HEK293 (cell line): ENCODE results near the gene DIO1.

Experiments used
- CTCF ChIA-PET: fragments of 350-600 bp; formaldehyde crosslinking; extraction: SDS; loops from one replicate; lab custom pipeline; 2021; ENCODE audit warnings: antibody characterized with exemption; lab: Yijun Ruan, JAX
- POLR2A ChIA-PET: fragments of 300-600 bp; formaldehyde crosslinking; extraction: SDS; loops from one replicate; lab custom pipeline; 2020; ENCODE audit warnings: antibody characterized with exemption, inconsistent platforms; lab: Yijun Ruan, JAX
- H3K27ac ChIP-seq: fragments of 200-500 bp; sonication (Bioruptor generic); 2 replicates; pipeline ENCODE4 v1.5.1; 2014; ENCODE audit warnings: low read depth, low read length, control low read depth, inconsistent platforms; ENCODE audit errors: extremely low read depth
- H3K36me3 ChIP-seq, 2 experiments: fragments of 200-500 bp in 1 of 2; sonication (Bioruptor generic) in 1 of 2; 1 replicate in 1 of 2; 2 replicates in 1 of 2; pipeline ENCODE4 v1.5.1; 2014 to 2017; ENCODE audit warnings: inconsistent platforms in 2 of 2, low read length in 2 of 2; ENCODE audit not compliant: control insufficient read depth in 2 of 2, insufficient read depth in 1 of 2
- H3K4me1 ChIP-seq: fragments of 200-500 bp; sonication (Bioruptor generic); 2 replicates; pipeline ENCODE4 v1.5.1; 2014; ENCODE audit warnings: mild to moderate bottlenecking, low read length, inconsistent platforms; ENCODE audit not compliant: control insufficient read depth, insufficient read depth
- H3K4me3 ChIP-seq: 2 replicates; pipeline ENCODE4 v1.5.1; 2011; ENCODE audit warnings: low read depth, mild to moderate bottlenecking, control low read depth, low read length, moderate library complexity
- H3K9me3 ChIP-seq: fragments of 200-500 bp; sonication (Bioruptor generic); 2 replicates; pipeline ENCODE4 v1.5.1; 2014; ENCODE audit warnings: low read depth, low read length, inconsistent platforms; ENCODE audit not compliant: control insufficient read depth, insufficient read depth
- HOXA7 ChIP-seq: sonication (generic); formaldehyde crosslinking; IDR thresholded peaks from 2 replicates; pipeline ENCODE4 v1.8.1; 2022; ENCODE audit warnings: missing genetic modification reagents, borderline replicate concordance
- KLF8 ChIP-seq: fragments of 450-650 bp; formaldehyde crosslinking; IDR thresholded peaks from 2 replicates; pipeline ENCODE4 v1.5.1; 2016; ENCODE audit warnings: missing biosample characterization, missing genetic modification characterization
- PRDM1 ChIP-seq: fragments of 450-650 bp; formaldehyde crosslinking; IDR thresholded peaks from 2 replicates; pipeline ENCODE4; 2016; ENCODE audit warnings: missing biosample characterization, missing genetic modification characterization
- ZEB2 ChIP-seq: fragments of 450-650 bp; formaldehyde crosslinking; IDR thresholded peaks from 2 replicates; pipeline ENCODE4 v1.5.1; 2016; ENCODE audit warnings: missing biosample characterization, missing genetic modification characterization
- ZNF121 ChIP-seq: fragments of 450-650 bp; formaldehyde crosslinking; IDR thresholded peaks from 2 replicates; pipeline ENCODE4 v1.5.1; 2016; ENCODE audit warnings: missing biosample characterization, missing genetic modification characterization
- ZNF473 ChIP-seq: fragments of 450-650 bp; formaldehyde crosslinking; IDR thresholded peaks from 2 replicates; pipeline ENCODE4 v1.5.1; 2017; ENCODE audit warnings: missing biosample characterization, missing genetic modification characterization
- ZNF530 ChIP-seq: fragments of 450-650 bp; formaldehyde crosslinking; IDR thresholded peaks from 2 replicates; pipeline ENCODE4 v1.5.1; 2016; ENCODE audit warnings: low read depth, missing biosample characterization, missing genetic modification characterization
- TF ChIP-seq, protein P1 (sequence below): fragments of 450-650 bp; formaldehyde crosslinking; IDR thresholded peaks from 2 replicates; pipeline ENCODE4 v1.5.1; 2016; ENCODE audit warnings: missing biosample characterization, missing genetic modification characterization
- TF ChIP-seq, protein P2 (sequence below): fragments of 450-650 bp; formaldehyde crosslinking; IDR thresholded peaks from 2 replicates; pipeline ENCODE4 v1.5.1; 2016; ENCODE audit warnings: missing biosample characterization, missing genetic modification characterization
- TF ChIP-seq, protein P3 (sequence below): fragments of 450-650 bp; IDR thresholded peaks from 2 replicates; pipeline ENCODE4 v1.5.1; 2018; ENCODE audit warnings: missing biosample characterization, missing genetic modification characterization
- TF ChIP-seq, protein P4 (sequence below): fragments of 450-650 bp; formaldehyde crosslinking; IDR thresholded peaks from 2 replicates; pipeline ENCODE4 v1.5.1; 2016; ENCODE audit warnings: missing biosample characterization, missing genetic modification characterization, low read depth
- TF ChIP-seq, protein P5 (sequence below): fragments of 450-650 bp; IDR thresholded peaks from 2 replicates; pipeline ENCODE4 v1.5.1; 2018; ENCODE audit warnings: missing biosample characterization, mild to moderate bottlenecking, missing genetic modification characterization
- TF ChIP-seq, protein P6 (sequence below): fragments of 450-650 bp; formaldehyde crosslinking; IDR thresholded peaks from 2 replicates; pipeline ENCODE4 v1.5.1; 2016; ENCODE audit warnings: missing biosample characterization, missing genetic modification characterization

The DIO1 gene

DNA sequence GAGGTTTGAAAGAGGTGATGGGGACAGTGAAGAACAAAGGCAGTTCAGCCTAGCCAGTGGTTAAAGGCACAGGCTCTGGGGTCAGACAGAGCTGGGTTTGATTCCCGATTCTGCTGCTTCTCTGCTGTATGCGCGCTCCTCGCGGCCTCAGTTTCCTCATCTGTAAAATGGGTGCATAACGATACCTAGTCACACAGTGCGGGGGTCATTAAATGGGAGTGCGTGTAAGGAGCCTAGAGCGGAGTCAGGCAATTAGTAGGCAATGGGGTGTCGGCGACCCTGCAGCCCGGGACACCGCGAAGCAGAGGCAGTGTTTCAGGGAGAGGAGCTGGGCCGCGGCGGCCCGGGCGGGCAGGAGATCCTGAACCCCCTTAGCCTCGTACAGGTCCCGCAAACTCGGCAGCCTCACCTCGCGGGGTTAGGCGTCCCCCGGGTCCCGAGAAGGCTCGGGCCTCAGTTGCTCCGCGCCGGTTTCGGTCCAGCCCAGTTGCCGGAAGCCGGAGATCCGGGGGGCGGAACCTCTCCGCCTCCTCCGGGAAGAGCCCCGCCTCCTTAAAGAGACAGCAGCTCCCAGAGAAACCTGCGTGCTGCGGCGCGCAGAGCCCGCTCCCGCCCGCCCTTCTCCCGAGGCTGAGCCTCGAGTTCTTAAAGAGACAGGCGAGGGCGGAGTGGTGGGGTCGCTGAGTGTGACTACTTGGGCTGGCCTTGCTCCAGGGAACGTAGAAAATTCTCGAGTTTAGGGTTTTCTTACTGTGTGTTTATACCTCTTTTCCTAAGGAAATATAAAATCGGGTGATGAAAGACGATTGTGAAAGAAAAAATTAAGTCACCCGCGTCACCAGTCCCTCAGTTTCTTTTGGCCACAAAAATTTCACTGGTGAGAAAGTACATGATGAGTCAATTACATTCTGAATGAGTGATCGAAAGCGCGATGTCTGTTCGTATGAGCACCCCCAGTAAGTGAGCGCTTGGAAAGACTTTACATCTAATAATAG is 4.4 kb upstream of the DIO1 start, which contains the start of gene YIPF1 (continued):
- TF ChIP-seq, protein P1, sequence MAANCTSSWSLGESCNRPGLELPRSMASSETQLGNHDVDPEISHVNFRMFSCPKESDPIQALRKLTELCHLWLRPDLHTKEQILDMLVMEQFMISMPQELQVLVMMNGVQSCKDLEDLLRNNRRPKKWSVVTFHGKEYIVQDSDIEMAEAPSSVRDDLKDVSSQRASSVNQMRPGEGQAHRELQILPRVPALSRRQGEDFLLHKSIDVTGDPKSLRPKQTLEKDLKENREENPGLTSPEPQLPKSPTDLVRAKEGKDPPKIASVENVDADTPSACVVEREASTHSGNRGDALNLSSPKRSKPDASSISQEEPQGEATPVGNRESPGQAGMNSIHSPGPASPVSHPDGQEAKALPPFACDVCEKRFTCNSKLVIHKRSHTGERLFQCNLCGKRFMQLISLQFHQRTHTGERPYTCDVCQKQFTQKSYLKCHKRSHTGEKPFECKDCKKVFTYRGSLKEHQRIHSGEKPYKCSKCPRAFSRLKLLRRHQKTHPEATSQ = peak; percentile 60; the same call in 1 of the 2 replicates
- TF ChIP-seq, protein P2, sequence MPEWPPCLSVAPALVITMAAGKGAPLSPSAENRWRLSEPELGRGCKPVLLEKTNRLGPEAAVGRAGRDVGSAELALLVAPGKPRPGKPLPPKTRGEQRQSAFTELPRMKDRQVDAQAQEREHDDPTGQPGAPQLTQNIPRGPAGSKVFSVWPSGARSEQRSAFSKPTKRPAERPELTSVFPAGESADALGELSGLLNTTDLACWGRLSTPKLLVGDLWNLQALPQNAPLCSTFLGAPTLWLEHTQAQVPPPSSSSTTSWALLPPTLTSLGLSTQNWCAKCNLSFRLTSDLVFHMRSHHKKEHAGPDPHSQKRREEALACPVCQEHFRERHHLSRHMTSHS (tag by site-specific recombination) = no peak
- TF ChIP-seq PRDM1 (tag by site-specific recombination) = peak; percentile 91

DNA sequence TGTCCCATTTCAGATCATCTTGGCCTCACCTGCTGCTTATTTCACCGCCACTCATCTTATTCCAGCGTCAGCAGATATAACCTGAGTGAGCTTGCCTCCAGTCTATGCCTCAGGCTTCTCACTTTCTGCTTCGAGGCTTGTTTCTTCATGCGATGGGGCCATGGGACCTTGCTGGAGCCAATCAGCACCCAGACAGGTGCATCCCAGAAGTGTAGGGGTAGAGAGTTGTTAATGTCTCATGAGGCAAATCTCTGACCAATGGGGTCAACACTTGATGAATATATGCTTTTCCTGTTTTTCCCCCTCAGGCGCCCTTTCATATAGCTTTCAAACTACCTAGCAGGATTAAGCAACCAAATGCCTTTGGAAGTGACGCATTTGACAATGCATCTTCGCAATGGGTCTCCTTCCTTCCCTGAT is 3.5 kb upstream of the DIO1 start:
- H3K4me3 ChIP-seq = no peak overlapping the region

More for the DNA sequence above, 3.5 kb upstream of the DIO1 start:
- POLR2A ChIA-PET = no interaction called here
- Histone ChIP-seq H3K27ac (no peak overlapping the region), H3K4me1 (no peaks in the 10 kb centered on the region), H3K36me3 (peaks cover 0 to 22% of the 10 kb centered on the region in 2 experiments; a peak in 1 of 3 replicates), H3K9me3 (no peaks in the 10 kb centered on the region)
- TF ChIP-seq, protein P3, sequence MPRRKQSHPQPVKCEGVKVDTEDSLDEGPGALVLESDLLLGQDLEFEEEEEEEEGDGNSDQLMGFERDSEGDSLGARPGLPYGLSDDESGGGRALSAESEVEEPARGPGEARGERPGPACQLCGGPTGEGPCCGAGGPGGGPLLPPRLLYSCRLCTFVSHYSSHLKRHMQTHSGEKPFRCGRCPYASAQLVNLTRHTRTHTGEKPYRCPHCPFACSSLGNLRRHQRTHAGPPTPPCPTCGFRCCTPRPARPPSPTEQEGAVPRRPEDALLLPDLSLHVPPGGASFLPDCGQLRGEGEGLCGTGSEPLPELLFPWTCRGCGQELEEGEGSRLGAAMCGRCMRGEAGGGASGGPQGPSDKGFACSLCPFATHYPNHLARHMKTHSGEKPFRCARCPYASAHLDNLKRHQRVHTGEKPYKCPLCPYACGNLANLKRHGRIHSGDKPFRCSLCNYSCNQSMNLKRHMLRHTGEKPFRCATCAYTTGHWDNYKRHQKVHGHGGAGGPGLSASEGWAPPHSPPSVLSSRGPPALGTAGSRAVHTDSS = no peak
- no peak for TF ChIP-seq ZNF121 (tag by site-specific recombination)
- TF ChIP-seq ZNF473 (tag by site-specific recombination) = no peak
- no peak for TF ChIP-seq HOXA7 (CRISPR knock-in tag)
- TF ChIP-seq, protein P4, sequence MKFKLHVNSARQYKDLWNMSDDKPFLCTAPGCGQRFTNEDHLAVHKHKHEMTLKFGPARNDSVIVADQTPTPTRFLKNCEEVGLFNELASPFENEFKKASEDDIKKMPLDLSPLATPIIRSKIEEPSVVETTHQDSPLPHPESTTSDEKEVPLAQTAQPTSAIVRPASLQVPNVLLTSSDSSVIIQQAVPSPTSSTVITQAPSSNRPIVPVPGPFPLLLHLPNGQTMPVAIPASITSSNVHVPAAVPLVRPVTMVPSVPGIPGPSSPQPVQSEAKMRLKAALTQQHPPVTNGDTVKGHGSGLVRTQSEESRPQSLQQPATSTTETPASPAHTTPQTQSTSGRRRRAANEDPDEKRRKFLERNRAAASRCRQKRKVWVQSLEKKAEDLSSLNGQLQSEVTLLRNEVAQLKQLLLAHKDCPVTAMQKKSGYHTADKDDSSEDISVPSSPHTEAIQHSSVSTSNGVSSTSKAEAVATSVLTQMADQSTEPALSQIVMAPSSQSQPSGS (tag by site-specific recombination) = no peak
- TF ChIP-seq ZEB2 (tag by site-specific recombination) = no peak
- no peak for TF ChIP-seq KLF8 (tag by site-specific recombination)
- TF ChIP-seq, protein P5, sequence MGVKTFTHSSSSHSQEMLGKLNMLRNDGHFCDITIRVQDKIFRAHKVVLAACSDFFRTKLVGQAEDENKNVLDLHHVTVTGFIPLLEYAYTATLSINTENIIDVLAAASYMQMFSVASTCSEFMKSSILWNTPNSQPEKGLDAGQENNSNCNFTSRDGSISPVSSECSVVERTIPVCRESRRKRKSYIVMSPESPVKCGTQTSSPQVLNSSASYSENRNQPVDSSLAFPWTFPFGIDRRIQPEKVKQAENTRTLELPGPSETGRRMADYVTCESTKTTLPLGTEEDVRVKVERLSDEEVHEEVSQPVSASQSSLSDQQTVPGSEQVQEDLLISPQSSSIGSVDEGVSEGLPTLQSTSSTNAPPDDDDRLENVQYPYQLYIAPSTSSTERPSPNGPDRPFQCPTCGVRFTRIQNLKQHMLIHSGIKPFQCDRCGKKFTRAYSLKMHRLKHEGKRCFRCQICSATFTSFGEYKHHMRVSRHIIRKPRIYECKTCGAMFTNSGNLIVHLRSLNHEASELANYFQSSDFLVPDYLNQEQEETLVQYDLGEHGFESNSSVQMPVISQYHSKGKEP = no peak
- TF ChIP-seq, protein P6, sequence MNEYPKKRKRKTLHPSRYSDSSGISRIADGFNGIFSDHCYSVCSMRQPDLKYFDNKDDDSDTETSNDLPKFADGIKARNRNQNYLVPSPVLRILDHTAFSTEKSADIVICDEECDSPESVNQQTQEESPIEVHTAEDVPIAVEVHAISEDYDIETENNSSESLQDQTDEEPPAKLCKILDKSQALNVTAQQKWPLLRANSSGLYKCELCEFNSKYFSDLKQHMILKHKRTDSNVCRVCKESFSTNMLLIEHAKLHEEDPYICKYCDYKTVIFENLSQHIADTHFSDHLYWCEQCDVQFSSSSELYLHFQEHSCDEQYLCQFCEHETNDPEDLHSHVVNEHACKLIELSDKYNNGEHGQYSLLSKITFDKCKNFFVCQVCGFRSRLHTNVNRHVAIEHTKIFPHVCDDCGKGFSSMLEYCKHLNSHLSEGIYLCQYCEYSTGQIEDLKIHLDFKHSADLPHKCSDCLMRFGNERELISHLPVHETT (tag by site-specific recombination) = no peak
- TF ChIP-seq ZNF530 (tag by site-specific recombination) = no peak
- CTCF ChIA-PET = interaction anchor here (0.5 to 1.3 kb wide), 2 partner anchors 57 to 69 kb away, joined by 3 read pairs; no protein-coding TSS in a partner anchor
